ENCODE data around the gene PLGRKT. TPM values are rescaled to one million over a fixed set of nuclear protein-coding genes. Genes with fewer than 3 reads are reported as not detected.
"Not testable (repeated sequence)": the region's sequence is repeated elsewhere in the genome, so short reads cannot be mapped to it uniquely, and the experiment has no call there.

PLGRKT gene
- total and polyA plus RNA-seq, 2 donors: 24.1 TPM

DNA sequence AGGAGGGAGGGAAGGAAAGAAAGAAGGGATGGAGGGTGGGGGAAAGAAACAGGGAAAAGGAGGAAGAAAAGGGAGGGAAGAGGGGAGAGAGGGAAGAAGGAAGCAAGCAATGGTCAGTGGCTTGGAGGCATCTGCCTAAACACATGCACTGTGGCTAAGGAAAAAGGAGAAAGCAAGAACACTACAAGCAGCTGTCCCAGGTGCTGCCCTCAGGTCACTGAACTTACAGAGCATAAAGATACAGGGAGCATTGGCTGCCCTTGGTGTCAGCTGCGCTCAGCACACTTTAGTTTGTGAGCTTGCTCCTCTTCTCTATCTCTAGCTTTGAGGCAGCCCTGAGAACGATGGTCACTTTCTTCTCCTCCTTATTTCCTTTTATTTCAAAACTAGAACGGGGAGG lies 40.2 kb downstream of the PLGRKT start:
- H3K36me3 ChIP-seq (ENCODE audit: insufficient read depth); DNase-seq (ENCODE audit: extremely low spot score); H3K4me3 ChIP-seq (ENCODE audit: low read depth, low read length); H3K4me1 ChIP-seq (ENCODE audit: insufficient read depth); H3K27ac ChIP-seq (ENCODE audit: low read depth): not testable (repeated sequence)
- WGBS: 78% methylated on average over 3 of the region's 3 CpGs

DNA sequence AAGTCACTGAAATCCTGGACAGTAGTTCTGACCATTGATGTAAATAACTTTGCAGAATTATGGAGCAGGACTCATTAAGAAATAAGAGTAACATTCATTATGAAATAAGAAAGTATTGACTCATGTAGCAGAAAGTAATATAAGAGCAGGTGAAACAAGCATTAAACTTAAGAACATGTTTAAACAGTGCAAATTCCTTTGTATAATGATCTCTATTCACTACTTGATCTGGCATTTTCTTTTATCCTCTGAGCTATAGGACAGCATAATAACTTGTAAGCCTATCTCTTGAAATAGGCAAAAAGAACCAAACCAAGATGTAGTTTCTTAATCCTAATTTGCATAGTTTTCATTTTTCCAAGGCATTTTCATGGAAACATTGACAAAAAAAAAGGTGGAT lies 42.3 kb downstream of the PLGRKT start:
- Histone ChIP-seq H3K4me3 (ENCODE audit: low read depth, low read length) (no peak overlapping the region), H3K27ac (ENCODE audit: low read depth) (no peak overlapping the region), H3K4me1 (ENCODE audit: insufficient read depth) (no peaks in the 10 kb centered on the region), H3K36me3 (ENCODE audit: insufficient read depth) (no peaks in the 10 kb centered on the region)
- DNase-seq (ENCODE audit: extremely low spot score): no peak

DNA sequence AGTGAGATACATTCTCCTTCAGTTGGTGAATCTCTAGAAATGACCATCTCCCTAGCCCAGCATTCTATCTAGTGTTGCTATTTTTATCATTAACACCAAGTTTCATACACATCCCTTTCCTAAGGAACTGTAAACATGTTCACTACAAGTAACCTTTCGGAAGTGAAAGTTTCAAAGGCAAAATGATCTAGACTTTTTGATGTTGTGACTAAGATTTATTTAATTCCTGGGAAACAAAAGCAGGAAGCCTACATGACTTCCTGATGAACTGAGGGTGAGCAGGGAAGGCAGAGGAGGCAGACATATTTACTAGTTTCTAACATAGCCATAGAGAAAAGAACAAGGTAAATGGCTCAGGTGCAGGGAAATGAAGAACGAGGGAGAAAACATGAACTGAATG lies 43.7 kb downstream of the PLGRKT start:
- not testable (repeated sequence) for DNase-seq (ENCODE audit: extremely low spot score); H3K36me3 ChIP-seq (ENCODE audit: insufficient read depth); H3K4me3 ChIP-seq (ENCODE audit: low read depth, low read length); H3K27ac ChIP-seq (ENCODE audit: low read depth); H3K4me1 ChIP-seq (ENCODE audit: insufficient read depth)
- WGBS: 47% methylated on average over 2 of the region's 2 CpGs

DNA sequence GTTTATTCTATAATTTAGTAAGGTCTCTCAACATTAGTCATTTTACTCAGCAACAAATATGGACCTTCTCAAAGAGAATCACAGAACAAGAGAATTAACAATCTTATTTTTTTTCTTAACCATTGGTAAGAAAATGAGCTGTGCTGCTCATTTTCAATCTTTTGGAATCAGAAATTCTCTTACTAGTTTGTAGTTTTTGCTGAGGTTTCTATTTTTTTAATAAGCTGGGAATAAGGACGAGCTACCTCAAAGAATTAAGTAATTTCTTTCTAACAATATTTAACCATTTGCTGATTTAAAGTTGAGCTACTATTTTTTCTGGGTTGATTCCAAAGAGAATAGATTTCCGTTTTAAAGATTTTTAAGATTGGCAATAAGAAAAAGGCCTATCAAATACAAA lies 44.2 kb downstream of the PLGRKT start:
- Histone ChIP-seq H3K27ac (ENCODE audit: low read depth) (no peak overlapping the region), H3K4me3 (ENCODE audit: low read depth, low read length) (no peak overlapping the region), H3K36me3 (ENCODE audit: insufficient read depth) (no peaks in the 10 kb centered on the region), H3K4me1 (ENCODE audit: insufficient read depth) (no peaks in the 10 kb centered on the region)
- WGBS: 83% methylated on average over 2 of the region's 2 CpGs
- DNase-seq (ENCODE audit: extremely low spot score): no peak

DNA sequence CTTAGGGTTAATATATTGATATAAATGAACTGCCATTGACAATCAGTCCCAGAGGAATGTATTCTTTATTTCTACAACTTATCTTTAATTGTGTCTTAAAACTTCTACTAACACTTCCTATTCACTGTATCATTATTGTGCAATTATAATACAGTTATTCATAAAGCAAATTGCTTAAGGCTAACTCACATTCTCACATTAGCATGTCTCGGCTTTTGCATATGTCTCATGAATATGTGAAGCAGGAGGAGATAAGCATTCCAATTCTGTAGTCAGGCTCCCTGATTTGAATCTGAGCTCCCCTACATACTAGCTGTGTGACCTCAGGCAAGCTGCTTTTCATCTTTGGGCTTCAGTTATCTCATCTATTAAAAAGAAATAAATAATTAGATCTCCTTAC lies 45.4 kb downstream of the PLGRKT start:
- 84% methylated on average over 1 of the region's 1 CpG for WGBS

DNA sequence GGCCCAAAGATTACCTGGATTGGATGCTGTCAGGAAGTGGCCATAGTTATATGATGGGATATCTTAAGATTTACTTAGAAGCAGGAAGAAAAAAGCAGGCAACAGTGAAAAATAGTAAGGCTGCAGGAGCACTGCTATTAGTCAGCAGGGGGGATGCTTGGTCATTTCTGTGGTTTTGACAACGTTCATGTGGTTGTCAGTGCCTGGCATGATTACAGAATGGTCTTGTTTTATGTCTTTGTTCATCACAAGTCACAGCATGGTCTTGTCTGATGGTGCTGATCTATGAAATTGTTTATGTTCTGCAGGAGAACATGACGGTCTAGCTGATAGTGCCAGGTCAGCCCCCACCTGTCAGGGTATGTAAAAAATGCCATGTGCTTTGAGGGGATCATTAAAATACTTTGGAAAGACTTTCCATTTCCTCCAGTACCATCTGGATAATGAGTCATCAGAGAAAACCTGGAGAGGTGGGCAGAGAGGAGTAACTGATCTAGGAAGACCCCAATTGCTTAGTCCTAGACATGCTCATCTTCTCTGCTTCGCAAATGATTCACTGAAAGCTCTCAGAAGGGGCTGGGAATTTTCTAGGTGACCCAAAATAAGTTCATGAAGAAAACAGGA lies 48.5 kb downstream of the PLGRKT start:
- H3K4me3 ChIP-seq (ENCODE audit: low read depth, low read length): no peak overlapping the region
- 62% methylated on average over 3 of the region's 3 CpGs for WGBS
- no peak for DNase-seq (ENCODE audit: extremely low spot score)
- no peak overlapping the region for H3K27ac ChIP-seq (ENCODE audit: low read depth)
- H3K36me3 ChIP-seq (ENCODE audit: insufficient read depth): no peaks in the 10 kb centered on the region
- H3K4me1 ChIP-seq (ENCODE audit: insufficient read depth): no peaks in the 10 kb centered on the region

More for the DNA sequence above, 45.4 kb downstream of the PLGRKT start:
- H3K4me1 ChIP-seq (ENCODE audit: insufficient read depth): no peaks in the 10 kb centered on the region
- no peak overlapping the region for H3K27ac ChIP-seq (ENCODE audit: low read depth)
- no peaks in the 10 kb centered on the region for H3K36me3 ChIP-seq (ENCODE audit: insufficient read depth)
- DNase-seq (ENCODE audit: extremely low spot score): no peak
- H3K4me3 ChIP-seq (ENCODE audit: low read depth, low read length): no peak overlapping the region

DNA sequence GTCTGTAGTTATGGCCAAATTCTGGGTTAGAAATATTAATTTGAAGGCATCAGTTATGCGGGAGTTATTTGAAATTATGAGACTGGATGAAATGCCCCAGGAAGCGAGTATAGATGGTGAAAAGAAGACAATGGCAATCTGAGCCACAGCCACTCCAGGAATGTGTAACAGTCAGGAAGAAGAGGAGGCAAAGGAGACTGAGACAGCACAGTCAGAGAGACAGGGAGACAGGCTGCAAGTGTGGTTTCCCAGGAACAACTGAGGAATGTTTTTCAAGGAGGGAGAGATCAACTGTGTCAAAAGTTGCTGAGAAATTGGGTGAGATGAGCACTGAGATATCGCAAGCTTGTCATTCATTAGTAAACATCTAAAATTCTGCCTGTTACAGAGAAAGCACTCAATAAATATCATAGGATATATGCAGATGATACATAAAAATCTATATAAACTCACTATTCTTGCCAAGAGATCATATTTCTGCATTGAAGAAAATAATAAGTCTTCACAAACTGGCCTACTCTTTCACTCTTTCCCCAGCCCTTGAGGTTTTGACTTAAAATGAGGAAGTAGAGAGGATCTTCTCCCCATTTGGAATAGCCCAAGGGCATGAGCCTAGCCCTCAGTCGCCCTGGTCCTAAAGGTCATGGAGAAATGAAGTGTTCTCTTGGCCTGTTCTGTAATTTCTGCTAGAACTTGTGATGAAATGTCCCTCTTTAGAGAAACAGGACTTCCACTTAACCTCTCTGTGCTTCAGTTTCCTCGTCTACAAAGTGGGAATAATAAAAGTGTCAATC lies 49.5 kb downstream of the PLGRKT start:
- 90% methylated on average over 5 of the region's 5 CpGs for WGBS
- Histone ChIP-seq H3K27ac (ENCODE audit: low read depth) (no peak overlapping the region), H3K4me1 (ENCODE audit: insufficient read depth) (no peaks in the 10 kb centered on the region), H3K36me3 (ENCODE audit: insufficient read depth) (no peaks in the 10 kb centered on the region), H3K4me3 (ENCODE audit: low read depth, low read length) (no peak overlapping the region)
- no peak for DNase-seq (ENCODE audit: extremely low spot score)

DNA sequence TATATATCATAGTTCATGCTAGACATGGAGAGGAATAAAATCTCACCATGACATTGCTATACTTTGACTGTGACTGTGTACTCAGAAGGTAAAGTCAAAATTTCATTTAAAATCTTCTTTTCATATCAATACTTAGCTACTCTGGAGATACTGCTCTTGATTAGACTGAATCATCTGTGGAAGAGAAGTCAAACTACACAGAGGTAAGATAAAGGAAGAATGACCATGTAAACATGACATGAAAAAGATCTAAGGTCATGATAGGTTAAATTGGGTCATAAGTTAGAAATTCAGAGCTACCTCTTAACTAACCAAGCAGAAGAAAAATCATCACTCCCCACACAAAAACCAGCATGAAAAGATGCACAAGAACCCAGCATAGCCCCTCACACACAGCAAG lies 53.3 kb downstream of the PLGRKT start:
- Histone ChIP-seq H3K27ac (ENCODE audit: low read depth) (no peak overlapping the region), H3K36me3 (ENCODE audit: insufficient read depth) (no peaks in the 10 kb centered on the region), H3K4me1 (ENCODE audit: insufficient read depth) (no peaks in the 10 kb centered on the region), H3K4me3 (ENCODE audit: low read depth, low read length) (no peak overlapping the region)
- no peak for DNase-seq (ENCODE audit: extremely low spot score)

DNA sequence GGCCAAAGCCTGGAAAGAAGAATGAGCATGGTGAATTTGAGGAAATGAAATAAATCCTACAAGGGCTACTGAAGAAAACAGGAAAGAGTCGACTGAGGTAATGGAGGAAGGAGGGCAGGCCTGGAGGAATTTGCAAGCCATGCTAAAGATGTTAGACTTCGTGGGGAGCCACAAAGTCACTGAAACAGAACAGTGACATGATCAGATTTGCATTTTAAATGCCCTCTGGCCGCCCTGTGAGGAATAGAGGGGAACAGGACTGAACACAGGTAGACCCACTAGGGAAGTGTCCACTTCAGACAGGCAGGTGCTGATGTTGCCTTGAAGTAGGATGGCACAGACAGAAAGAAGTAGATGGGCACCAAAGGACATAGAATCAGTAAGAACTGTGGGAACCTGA lies 55.2 kb downstream of the PLGRKT start:
- Histone ChIP-seq H3K36me3 (ENCODE audit: insufficient read depth) (no peaks in the 10 kb centered on the region), H3K4me1 (ENCODE audit: insufficient read depth) (no peaks in the 10 kb centered on the region), H3K4me3 (ENCODE audit: low read depth, low read length) (no peak overlapping the region), H3K27ac (ENCODE audit: low read depth) (no peak overlapping the region)
- WGBS: 81% methylated on average over 3 of the region's 3 CpGs
- no peak for DNase-seq (ENCODE audit: extremely low spot score)

DNA sequence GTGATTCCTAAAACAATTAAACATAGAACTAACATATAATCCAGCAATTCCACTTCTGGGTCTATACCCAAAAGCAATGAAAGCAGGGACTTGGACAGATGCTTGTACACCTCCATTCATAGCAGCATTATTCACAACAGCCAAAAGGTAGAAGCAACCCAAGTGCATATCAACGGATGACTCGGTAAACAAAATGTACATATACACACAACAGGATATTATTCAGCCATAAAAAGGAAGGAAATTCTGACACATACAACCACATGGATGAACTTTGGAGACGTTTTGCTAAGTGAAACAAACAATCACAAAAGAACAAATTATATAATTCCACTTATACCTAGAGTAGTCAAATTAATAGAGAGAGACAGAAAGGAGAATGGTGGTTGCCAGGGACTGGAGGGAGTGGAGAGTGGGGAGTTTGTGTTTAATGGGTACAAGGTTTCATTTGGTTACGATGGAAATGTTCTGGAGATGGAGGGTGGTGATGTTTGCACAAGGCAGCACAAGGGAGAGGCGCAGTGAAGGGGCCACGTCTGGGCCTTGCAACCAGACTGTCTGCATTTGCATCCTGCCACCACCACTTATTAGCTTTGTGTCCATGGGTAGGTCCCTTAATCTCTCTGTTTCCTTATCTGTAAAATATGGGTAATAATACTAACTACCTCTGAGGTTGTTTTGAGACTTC lies 61.8 kb downstream of the PLGRKT start:
- DNase-seq (ENCODE audit: extremely low spot score): no peak
- Histone ChIP-seq H3K4me1 (ENCODE audit: insufficient read depth) (no peaks in the 10 kb centered on the region), H3K36me3 (ENCODE audit: insufficient read depth) (no peaks in the 10 kb centered on the region), H3K4me3 (ENCODE audit: low read depth, low read length) (no peak overlapping the region), H3K27ac (ENCODE audit: low read depth) (no peak overlapping the region)
- 81% methylated on average over 6 of the region's 6 CpGs for WGBS

DNA sequence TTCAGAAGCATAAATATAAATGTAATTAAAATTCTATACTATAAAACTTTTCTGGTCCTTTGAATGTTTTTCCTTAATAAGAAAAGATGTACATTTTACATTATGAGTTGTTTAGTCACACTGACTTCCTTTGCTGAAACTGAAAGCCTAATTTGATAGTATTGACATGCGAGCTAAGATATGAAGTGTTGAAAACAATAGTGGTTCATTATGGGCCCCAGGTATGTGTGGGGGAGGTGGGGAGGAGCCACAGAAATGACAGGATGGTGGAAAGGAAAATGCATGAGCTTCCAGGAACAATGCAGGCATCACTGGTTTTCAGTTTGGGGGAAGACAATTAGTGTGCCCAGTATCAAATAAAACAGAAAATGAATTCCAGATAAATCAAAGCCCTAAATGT lies 62.6 kb downstream of the PLGRKT start:
- Histone ChIP-seq H3K4me1 (ENCODE audit: insufficient read depth) (no peaks in the 10 kb centered on the region), H3K27ac (ENCODE audit: low read depth) (no peak overlapping the region), H3K4me3 (ENCODE audit: low read depth, low read length) (no peak overlapping the region), H3K36me3 (ENCODE audit: insufficient read depth) (no peaks in the 10 kb centered on the region)
- WGBS: 81% methylated on average over 1 of the region's 1 CpG
- no peak for DNase-seq (ENCODE audit: extremely low spot score)

DNA sequence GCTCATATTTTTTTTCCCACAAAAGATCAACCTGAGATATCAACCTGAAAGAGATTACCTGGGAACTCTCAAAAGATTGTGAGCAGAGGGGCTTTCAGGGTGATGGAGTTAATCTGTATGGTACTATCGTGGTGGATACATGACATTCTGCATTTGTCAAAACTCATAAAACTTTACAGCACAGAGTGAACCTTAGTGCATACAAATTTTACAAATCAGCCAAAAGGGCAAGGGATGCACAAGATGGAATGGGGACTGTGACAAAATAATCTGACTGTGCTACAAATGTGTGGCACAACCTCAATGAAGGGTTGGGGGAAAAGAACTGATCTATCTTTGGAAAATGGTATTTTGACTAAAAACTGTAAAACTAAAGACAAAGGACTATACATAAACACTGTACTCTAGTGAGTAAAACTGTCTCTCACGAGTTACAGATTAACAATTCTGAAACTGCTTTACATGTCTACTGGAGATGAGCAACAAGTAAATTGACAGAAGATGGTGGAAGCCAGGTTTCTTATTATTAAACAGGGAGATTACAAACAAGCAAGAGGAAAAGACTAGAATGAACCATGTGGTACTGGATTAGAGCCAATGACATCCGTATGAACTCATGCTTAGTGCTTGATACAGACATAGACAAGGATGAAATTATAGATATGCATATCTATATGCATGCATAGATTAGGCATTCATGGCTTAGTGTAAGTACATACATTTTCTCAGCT lies 73.3 kb downstream of the PLGRKT start:
- 38% methylated on average over 3 of the region's 3 CpGs for WGBS

DNA sequence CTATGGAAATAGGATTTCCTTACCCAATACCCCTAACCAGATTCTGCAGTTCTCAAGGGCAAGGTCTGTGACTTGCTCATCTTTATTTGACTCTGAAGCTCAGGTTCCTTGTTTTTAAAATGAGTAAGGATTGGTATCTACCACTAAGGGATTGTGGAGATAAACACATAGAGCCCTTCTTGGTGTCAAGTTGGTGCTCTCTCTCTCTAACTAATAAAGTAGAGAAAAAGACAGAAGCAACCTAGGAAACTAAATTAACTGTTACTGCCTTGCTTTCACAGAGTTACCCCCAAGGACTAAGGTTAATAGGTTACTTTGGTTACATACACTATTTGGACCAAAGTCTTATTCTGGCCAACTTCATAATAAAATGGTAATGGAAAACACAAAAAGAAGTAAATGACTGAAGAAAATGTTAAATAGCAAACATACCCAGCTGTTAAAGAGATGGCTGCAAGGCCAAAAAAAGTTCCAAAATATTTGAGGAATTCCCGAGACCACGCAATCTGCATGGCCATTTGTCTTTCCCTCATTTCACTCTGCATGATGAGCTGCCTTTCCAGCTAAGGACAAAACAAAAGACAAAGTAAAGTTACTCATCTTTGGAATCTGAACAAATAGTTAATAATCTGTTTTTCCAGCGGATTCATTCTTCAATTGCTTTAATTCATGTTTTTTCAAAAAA lies 76.3 kb downstream of the PLGRKT start:
- no peak overlapping the region for H3K4me3 ChIP-seq (ENCODE audit: low read depth, low read length)
- no peaks in the 10 kb centered on the region for H3K36me3 ChIP-seq (ENCODE audit: insufficient read depth)
- H3K27ac ChIP-seq (ENCODE audit: low read depth): no peak overlapping the region
- H3K4me1 ChIP-seq (ENCODE audit: insufficient read depth): no peaks in the 10 kb centered on the region
- WGBS: 89% methylated on average over 3 of the region's 3 CpGs
- DNase-seq (ENCODE audit: extremely low spot score): no peak

More for the DNA sequence above, 73.3 kb downstream of the PLGRKT start:
- no peak overlapping the region for H3K27ac ChIP-seq (ENCODE audit: low read depth)
- H3K4me1 ChIP-seq (ENCODE audit: insufficient read depth): no peaks in the 10 kb centered on the region
- no peaks in the 10 kb centered on the region for H3K36me3 ChIP-seq (ENCODE audit: insufficient read depth)
- no peak overlapping the region for H3K4me3 ChIP-seq (ENCODE audit: low read depth, low read length)
- no peak for DNase-seq (ENCODE audit: extremely low spot score)
